OCI-LY7 (cell line): ENCODE results near the gene PCP2. TPM values are rescaled to one million over a fixed set of nuclear protein-coding genes. Genes with fewer than 3 reads are reported as not detected.

Experiments used
- BruUV-seq: library from RNA; stranded (reverse); fragments of 400-500 nt; replicated peaks from 2 replicates; lab custom pipeline; 2021; lab: Mats Ljungman, UMichigan
- CTCF ChIA-PET: fragments of 300-600 bp; sonication (Branson Sonifier 250); formaldehyde crosslinking; loops from one replicate; lab custom pipeline; 2022; ENCODE audit warnings: antibody characterized with exemption; ENCODE audit not compliant: unreplicated experiment; lab: Charles Lee
- POLR2A ChIA-PET: fragments of 300-600 bp; sonication (Branson Sonifier 250); formaldehyde crosslinking; loops from one replicate; lab custom pipeline; 2022; ENCODE audit warnings: antibody characterized with exemption; lab: Charles Lee
- DNase-seq: peaks from one replicate; pipeline ENCODE4 v3.0.0-alpha.2; 2015; ENCODE audit warnings: low spot score
- H2AFZ ChIP-seq: fragments of 200-600 bp; sonication (generic), shearing (Covaris generic); 2 replicates; pipeline ENCODE4 v1.6.1; 2014; ENCODE audit warnings: mild to moderate bottlenecking, antibody characterized with exemption, low read length, moderate library complexity
- H3K27ac ChIP-seq: fragments of 200-600 bp; sonication (generic); 2 replicates; pipeline ENCODE4 v1.5.1; 2014; ENCODE audit warnings: mixed run types, low read depth, mild to moderate bottlenecking, moderate library complexity, low read length, inconsistent platforms; ENCODE audit not compliant: poor library complexity, severe bottlenecking
- H3K36me3 ChIP-seq: fragments of 200-600 bp; sonication (generic); 2 replicates; pipeline ENCODE4 v1.6.1; 2014; ENCODE audit warnings: mild to moderate bottlenecking, antibody characterized with exemption, low read length, moderate library complexity, mixed read lengths; ENCODE audit not compliant: insufficient read depth
- H3K4me1 ChIP-seq: fragments of 200-600 bp; sonication (generic); 2 replicates; pipeline ENCODE4 v1.5.1; 2014; ENCODE audit warnings: mild to moderate bottlenecking, low read length; ENCODE audit not compliant: insufficient read depth, poor library complexity, severe bottlenecking
- H3K4me2 ChIP-seq: fragments of 200-600 bp; sonication (generic); 2 replicates; pipeline ENCODE4 v1.6.1; 2014; ENCODE audit warnings: mild to moderate bottlenecking, low read length
- H3K4me3 ChIP-seq: fragments of 200-600 bp; sonication (generic); 2 replicates; pipeline ENCODE4 v1.5.1; 2014; ENCODE audit warnings: mild to moderate bottlenecking, low read depth, low read length; ENCODE audit not compliant: poor library complexity, severe bottlenecking
- H3K79me2 ChIP-seq: fragments of 200-600 bp; sonication (generic); 2 replicates; pipeline ENCODE4 v1.6.1; 2016; ENCODE audit warnings: low read depth, mild to moderate bottlenecking, low read length, moderate library complexity, mixed read lengths; ENCODE audit not compliant: insufficient read depth
- H3K9me2 ChIP-seq: fragments of 200-600 bp; sonication (generic); 2 replicates; pipeline ENCODE4 v1.6.1; 2016; ENCODE audit warnings: mild to moderate bottlenecking, low read length, mixed read lengths; ENCODE audit not compliant: insufficient read depth
- H3K9me3 ChIP-seq: fragments of 200-600 bp; sonication (generic); 2 replicates; pipeline ENCODE4 v1.6.1; 2014; ENCODE audit warnings: mild to moderate bottlenecking, mixed run types, low read length, mixed read lengths
- H4K20me1 ChIP-seq: fragments of 200-600 bp; sonication (generic); 2 replicates; pipeline ENCODE4 v1.6.1; 2014; ENCODE audit warnings: mild to moderate bottlenecking, antibody characterized with exemption, low read length, moderate library complexity, mixed read lengths; ENCODE audit not compliant: insufficient read depth
- CTCF ChIP-seq: fragments of 200-600 bp; sonication (generic); conservative IDR thresholded peaks from 2 replicates; pipeline ENCODE4 v1.5.1; 2014; ENCODE audit warnings: mild to moderate bottlenecking, antibody characterized with exemption, low read length, moderate library complexity, mixed read lengths
- EZH2phosphoT487 ChIP-seq: fragments of 200-600 bp; sonication (generic); IDR thresholded peaks from 2 replicates; pipeline ENCODE4 v1.6.1; 2018; ENCODE audit warnings: low read depth, borderline replicate concordance, mild to moderate bottlenecking, mixed run types, antibody characterized with exemption, low read length, moderate library complexity, mixed read lengths
- intact Hi-C: fragments of 100-400 bp; cut with micrococcal nuclease; formaldehyde crosslinking; loops from one replicate; pipeline ENCODE4 v1.10.0; 2022; ENCODE audit not compliant: unreplicated experiment
- total RNA-seq, 2 experiments: library from RNA; depleted of rRNA in 1 of 2; stranded (reverse); fragments of >200 nt in 1 of 2; shearing (Covaris generic) in 1 of 2; gene quantifications; 2 replicates each; pipeline ENCODE4 v1.2.3, GENCODE V29; 2014 to 2022

The PCP2 gene
- total RNA-seq, 2 experiments from 2014 or later, result 0.82 to 2.0 TPM

- H4K20me1 ChIP-seq, result no peaks in the 10 kb centered on the region
- H2AFZ ChIP-seq, result no peak overlapping the region
- TF ChIP-seq CTCF, result no peak
- H3K27ac ChIP-seq, result no peak overlapping the region
- CTCF ChIA-PET, result no interaction called here
- H3K9me3 ChIP-seq, result no peaks in the 10 kb centered on the region
- H3K9me2 ChIP-seq, result no peaks in the 10 kb centered on the region
- DNase-seq, result no peak
- no peak overlapping the region for H3K4me3 ChIP-seq
- H3K36me3 ChIP-seq, result no peaks in the 10 kb centered on the region
- H3K4me1 ChIP-seq, result no peaks in the 10 kb centered on the region
- no TSS peak for BruUV-seq
- no peak overlapping the region for H3K4me2 ChIP-seq
- POLR2A ChIA-PET, result no interaction called here
- intact Hi-C loops, result no loop called here
- no peaks in the 10 kb centered on the region for H3K79me2 ChIP-seq
Observed at GRCh38 chr19:7646426-7646700, 12.8 kb upstream of the PCP2 start.

DNA sequence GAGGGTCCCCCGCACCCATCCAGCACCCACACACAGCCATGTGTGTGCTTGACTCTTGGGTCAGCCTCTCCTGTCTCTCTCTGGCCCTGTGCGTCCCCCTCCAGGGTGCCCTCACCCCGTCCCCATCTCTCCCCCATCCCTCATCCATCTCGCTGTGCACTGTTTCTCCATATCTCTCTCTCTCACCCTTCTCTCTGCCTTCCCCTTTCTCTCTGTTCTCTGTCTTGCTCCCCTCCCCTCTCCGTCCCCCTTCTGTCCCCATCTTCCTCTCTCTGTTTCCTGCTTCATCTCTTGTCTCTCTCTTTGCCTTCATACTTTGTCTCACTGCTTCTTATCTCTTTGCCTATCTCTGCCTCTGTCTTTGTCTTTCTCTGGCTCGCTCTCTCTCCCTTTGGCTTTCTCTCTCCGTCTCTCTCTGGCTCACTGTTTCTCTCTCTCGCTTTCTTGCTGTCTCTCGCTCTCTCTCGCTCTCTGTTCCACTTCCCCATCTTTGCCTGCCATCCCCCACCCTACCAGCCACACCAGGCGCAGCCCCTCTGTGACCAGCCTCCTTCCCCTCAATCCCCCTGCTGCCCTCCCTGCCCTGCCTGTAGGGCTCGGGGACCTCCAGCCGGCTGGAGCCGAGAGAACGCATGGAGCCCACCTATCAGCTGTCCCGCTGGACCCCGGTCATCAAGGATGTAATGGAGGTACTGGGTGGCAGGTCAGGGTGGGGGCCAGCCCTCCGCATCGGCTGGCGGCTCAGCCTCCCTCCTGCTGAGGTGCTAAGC, 12.3 kb upstream of the PCP2 start:
- Histone ChIP-seq H3K9me3 (no peaks in the 10 kb centered on the region), H3K4me3 (no peak overlapping the region), H3K4me1 (no peaks in the 10 kb centered on the region), H4K20me1 (no peaks in the 10 kb centered on the region), H3K4me2 (no peak overlapping the region), H3K36me3 (no peaks in the 10 kb centered on the region), H2AFZ (no peak overlapping the region), H3K9me2 (no peaks in the 10 kb centered on the region), H3K27ac (no peak overlapping the region), H3K79me2 (no peaks in the 10 kb centered on the region)
- TF ChIP-seq CTCF (no peak), EZH2phosphoT487 (no peak)
- ChIA-PET POLR2A (no interaction called here), CTCF (no interaction called here)
- intact Hi-C loops, result no loop called here
- no TSS peak for BruUV-seq
- DNase-seq, result no peak

DNA sequence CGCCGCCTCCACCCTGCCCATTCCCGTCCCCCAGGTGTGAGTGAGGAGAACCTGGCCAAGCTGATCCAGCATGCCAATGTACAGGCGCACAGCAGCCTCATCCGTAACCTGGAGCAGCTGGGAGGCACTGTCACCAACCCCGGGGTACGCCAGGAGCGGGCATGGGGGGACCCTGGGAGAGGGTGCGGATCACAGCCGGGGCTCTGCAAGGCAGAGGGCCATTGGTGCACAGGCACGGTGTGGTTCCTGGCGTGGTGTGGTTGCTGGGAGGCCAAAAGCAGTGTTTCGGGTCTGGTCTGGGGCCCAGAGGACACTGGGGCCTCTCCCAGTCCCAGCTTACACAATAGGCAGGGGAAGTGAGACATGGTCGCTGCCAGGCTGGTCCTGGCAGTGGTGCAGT, 11.6 kb upstream of the PCP2 start:
- H4K20me1 ChIP-seq, result no peaks in the 10 kb centered on the region
- H3K4me3 ChIP-seq, result no peak overlapping the region
- intact Hi-C loops, result no loop called here
- no peak overlapping the region for H2AFZ ChIP-seq
- H3K9me3 ChIP-seq, result no peaks in the 10 kb centered on the region
- ChIA-PET CTCF (no interaction called here), POLR2A (no interaction called here)
- BruUV-seq, result no TSS peak
- H3K27ac ChIP-seq, result no peak overlapping the region
- no peaks in the 10 kb centered on the region for H3K79me2 ChIP-seq
- TF ChIP-seq CTCF (no peak), EZH2phosphoT487 (no peak)
- DNase-seq, result no peak
- H3K4me1 ChIP-seq, result no peaks in the 10 kb centered on the region
- no peak overlapping the region for H3K4me2 ChIP-seq
- no peaks in the 10 kb centered on the region for H3K9me2 ChIP-seq
- H3K36me3 ChIP-seq, result no peaks in the 10 kb centered on the region
